IMR-90 (cell line): ENCODE measurements around the gene AKAP13. TPM values are rescaled to one million over a fixed set of nuclear protein-coding genes. Genes with fewer than 3 reads are reported as not detected.

Experiments
- ATAC-seq: fragments of 200-7000 bp; cut with Tn5 transposase; 2 replicates; pipeline ENCODE4 v1.9.1; 2020; ENCODE audit warnings: low read depth, mild to moderate bottlenecking, moderate library complexity
- BruUV-seq: library from RNA; stranded (reverse); fragments of 400-500 nt; replicated peaks from 2 replicates; lab custom pipeline; 2021; lab: Mats Ljungman, UMichigan
- CTCF ChIA-PET: fragments of 300-600 bp; formaldehyde crosslinking; extraction: SDS; loops from one replicate; lab custom pipeline; 2021; ENCODE audit warnings: antibody characterized with exemption; lab: Yijun Ruan, JAX
- POLR2A ChIA-PET: fragments of 300-600 bp; sonication (Branson Sonifier 250); formaldehyde crosslinking; loops from one replicate; lab custom pipeline; 2022; ENCODE audit warnings: antibody characterized with exemption; ENCODE audit not compliant: unreplicated experiment; lab: Charles Lee
- DNase-seq: peaks from one replicate; pipeline ENCODE4 v3.0.0; 2013
- H2AFZ ChIP-seq: replicated peaks from 2 replicates; pipeline ENCODE3; 2013; ENCODE audit warnings: low read length, mild to moderate bottlenecking; ENCODE audit not compliant: poor library complexity
- H2AK5ac ChIP-seq: 2 replicates; pipeline ENCODE4 v1.6.1; 2013; ENCODE audit warnings: low read depth, low read length, inconsistent platforms
- H2AK9ac ChIP-seq: replicated peaks from 2 replicates; pipeline ENCODE3; 2013; ENCODE audit warnings: mild to moderate bottlenecking, low read depth, low read length, moderate library complexity; ENCODE audit not compliant: poor library complexity
- H2BK120ac ChIP-seq: 2 replicates; pipeline ENCODE4 v1.6.1; 2013; ENCODE audit warnings: low read depth, low read length, inconsistent platforms
- H2BK15ac ChIP-seq: 3 replicates; pipeline ENCODE4 v1.6.1; 2013; ENCODE audit warnings: low read depth, low read length, inconsistent platforms
- H2BK20ac ChIP-seq: 2 replicates; pipeline ENCODE4 v1.6.1; 2013; ENCODE audit warnings: low read depth, mild to moderate bottlenecking, inconsistent platforms, low read length, moderate library complexity
- H2BK5ac ChIP-seq: 2 replicates; pipeline ENCODE4 v1.6.1; 2013; ENCODE audit warnings: mild to moderate bottlenecking, low read depth, low read length, inconsistent platforms; ENCODE audit not compliant: poor library complexity, severe bottlenecking
- H3K14ac ChIP-seq: replicated peaks from 2 replicates; pipeline ENCODE4 v1.6.1; 2013; ENCODE audit warnings: low read depth, low read length, inconsistent platforms
- H3K18ac ChIP-seq: 2 replicates; pipeline ENCODE4 v1.6.1; 2013; ENCODE audit warnings: low read depth, low read length, control low read depth
- H3K23ac ChIP-seq: 2 replicates; pipeline ENCODE4 v1.6.1; 2013; ENCODE audit warnings: low read depth, low read length, inconsistent platforms
- H3K27ac ChIP-seq: 2 replicates; pipeline ENCODE4 v1.5.1; 2013; ENCODE audit warnings: mild to moderate bottlenecking, control low read depth, low read length; ENCODE audit not compliant: insufficient read depth
- H3K27me3 ChIP-seq: 2 replicates; pipeline ENCODE4 v1.6.1; 2013; ENCODE audit warnings: low read length; ENCODE audit not compliant: control insufficient read depth, insufficient read depth
- H3K36me3 ChIP-seq: 2 replicates; pipeline ENCODE4 v1.6.1; 2013; ENCODE audit warnings: low read length, mixed read lengths; ENCODE audit not compliant: control insufficient read depth, insufficient read depth
- H3K4ac ChIP-seq: 2 replicates; pipeline ENCODE4 v1.6.1; 2013; ENCODE audit warnings: low read depth, low read length, inconsistent platforms
- H3K4me1 ChIP-seq: 2 replicates; pipeline ENCODE4 v1.6.1; 2013; ENCODE audit warnings: low read length, mixed read lengths; ENCODE audit not compliant: control insufficient read depth, insufficient read depth
- H3K4me2 ChIP-seq: 2 replicates; pipeline ENCODE4 v1.6.1; 2013; ENCODE audit warnings: low read depth, mild to moderate bottlenecking, control low read depth, low read length, moderate library complexity
- H3K4me3 ChIP-seq: 2 replicates; pipeline ENCODE4 v1.5.1; 2013; ENCODE audit warnings: low read depth, mild to moderate bottlenecking, control low read depth, low read length, moderate library complexity; ENCODE audit not compliant: insufficient read depth
- H3K56ac ChIP-seq: 2 replicates; pipeline ENCODE4 v1.6.1; 2013; ENCODE audit warnings: low read length, inconsistent platforms; ENCODE audit not compliant: insufficient read depth; ENCODE audit errors: extremely low read depth
- H3K79me1 ChIP-seq, 2 experiments: 2 replicates each; pipeline ENCODE4 v1.6.1; 2013; ENCODE audit warnings: low read length in 2 of 2, inconsistent platforms in 1 of 2, low read depth in 1 of 2
- H3K9ac ChIP-seq: 2 replicates; pipeline ENCODE4 v1.6.1; 2013; ENCODE audit warnings: low read depth, low read length, control low read depth
- H3K9me1 ChIP-seq: 2 replicates; pipeline ENCODE4 v1.6.1; 2013; ENCODE audit warnings: low read length, inconsistent platforms; ENCODE audit not compliant: insufficient read depth
- H3K9me3 ChIP-seq: 2 replicates; pipeline ENCODE4 v1.6.1; 2013; ENCODE audit warnings: low read length; ENCODE audit not compliant: control insufficient read depth, insufficient read depth
- H4K20me1 ChIP-seq: 2 replicates; pipeline ENCODE4 v1.6.1; 2013; ENCODE audit warnings: low read length, inconsistent platforms; ENCODE audit not compliant: insufficient read depth
- H4K5ac ChIP-seq: 2 replicates; pipeline ENCODE4 v1.6.1; 2013; ENCODE audit warnings: mild to moderate bottlenecking, low read depth, low read length, control low read depth
- H4K8ac ChIP-seq, 2 experiments: 2 replicates each; pipeline ENCODE4 v1.6.1; 2013; ENCODE audit warnings: low read depth in 2 of 2, low read length in 2 of 2, control low read depth in 1 of 2, inconsistent platforms in 1 of 2
- H4K91ac ChIP-seq: 2 replicates; pipeline ENCODE4 v1.6.1; 2013; ENCODE audit warnings: low read depth, low read length, inconsistent platforms; ENCODE audit not compliant: insufficient read depth
- CHD1 ChIP-seq: IDR thresholded peaks from 2 replicates; pipeline ENCODE4 v1.6.1; 2012; ENCODE audit warnings: low read depth, low read length, improper control_type of control experiment
- FOS ChIP-seq: fragments of 150-350 bp; IDR thresholded peaks from 2 replicates; pipeline ENCODE4 v1.6.1; 2016; ENCODE audit warnings: low read depth, low read length
- RCOR1 ChIP-seq: IDR thresholded peaks from 2 replicates; pipeline ENCODE4 v1.6.1; 2012; ENCODE audit warnings: mild to moderate bottlenecking, low read length, improper control_type of control experiment; ENCODE audit not compliant: insufficient replicate concordance
- WGBS, 2 experiments: methylation state at CpG; one replicate each; pipeline versions ENCODE4 v1.1.5 to v1.1.7; 2013; ENCODE audit warnings: missing lambda C conversion rate in 2 of 2; ENCODE audit not compliant: insufficient read length in 1 of 2; ENCODE audit errors: extremely low coverage in 2 of 2; 5-methylcytosine and 5-hydroxymethylcytosine counted together
- dilution Hi-C: fragments of 300-500 bp; cut with HindIII; formaldehyde crosslinking; loops from one replicate; pipeline ENCODE4 v1.14.3; 2018; ENCODE audit warnings: low sequenced_read_pairs; ENCODE audit not compliant: unreplicated experiment
- in situ Hi-C: fragments of 300-500 bp; cut with MboI; formaldehyde crosslinking; loops from 3 replicates; pipeline ENCODE4 v1.14.3; 2019; ENCODE audit warnings: low sequenced_read_pairs, inconsistent platforms, mixed read lengths
- intact Hi-C: fragments of 100-400 bp; cut with micrococcal nuclease; formaldehyde crosslinking; loops from 2 replicates; pipeline ENCODE4 v1.10.0; 2022
- polyA plus RNA-seq, 3 experiments: library from polyadenylated mRNA; depleted of rRNA; stranded (reverse); fragments of >200 nt; gene quantifications; 2 replicates each; pipeline ENCODE4 v1.2.3, GENCODE V29; 2012; ENCODE audit warnings: low replicate concordance in 1 of 3
- total RNA-seq: library from RNA; depleted of rRNA; stranded (reverse); fragments of >200 nt; gene quantifications from 2 replicates; pipeline ENCODE4 v1.2.3, GENCODE V29; 2012
- TF ChIP-seq, protein P1 (sequence below): fragments of 150-350 bp; IDR thresholded peaks from 2 replicates; pipeline ENCODE4 v1.6.1; 2016; ENCODE audit warnings: low read depth, mild to moderate bottlenecking, low read length, moderate library complexity, borderline replicate concordance

The AKAP13 gene
- total and polyA plus RNA-seq, 2 of the 4 experiments (the other 2 are of a cell fraction) = 10.4 to 46.4 TPM

DNA sequence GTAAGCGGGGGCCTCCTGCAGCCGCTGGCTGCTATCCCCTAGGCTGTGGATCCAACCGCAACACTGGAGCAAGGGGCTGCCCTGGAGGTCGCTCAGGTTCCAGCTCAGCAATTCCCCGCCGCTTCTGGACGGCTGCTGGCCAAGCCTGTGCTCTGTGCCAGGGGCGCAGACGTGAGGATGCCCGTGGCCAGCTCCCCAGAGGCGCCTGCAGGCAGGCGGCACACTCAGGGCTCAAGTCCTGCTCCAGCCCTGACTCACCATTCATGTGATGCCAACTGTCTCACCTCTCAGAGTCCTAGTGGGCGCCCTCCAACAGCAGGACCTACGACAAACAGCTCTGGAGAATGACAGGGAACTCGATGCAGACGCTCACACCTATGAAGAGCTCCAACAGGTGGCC is 382.8 kb downstream of the AKAP13 start:
- Histone ChIP-seq H3K23ac (no peak overlapping the region), H3K79me1 (peaks cover 4 to 22% of the 10 kb centered on the region in 2 experiments; a peak in 3 of 4 replicates), H3K4me3 (no peak overlapping the region), H3K14ac (no peak overlapping the region), H2BK20ac (no peak overlapping the region), H3K36me3 (peaks cover 5% of the 10 kb centered on the region; the same call in 1 of the 2 replicates), H3K4me1 (no peaks in the 10 kb centered on the region; the same call in 1 of the 2 replicates), H2AK5ac (no peak overlapping the region), H4K5ac (no peak overlapping the region), H3K9ac (no peak overlapping the region), H4K91ac (no peak overlapping the region), H2BK120ac (no peak overlapping the region), H3K56ac (no peak overlapping the region), H3K9me3 (no peaks in the 10 kb centered on the region), H3K27ac (no peak overlapping the region), H3K18ac (no peak overlapping the region), H2AK9ac (no peak overlapping the region), H3K4me2 (no peak overlapping the region), H4K8ac (no peak overlapping the region), H3K27me3 (no peaks in the 10 kb centered on the region), H2AFZ (no peak overlapping the region), H3K9me1 (0 out of 2 replicates have a peak, but pooled peaks cover 4% of the 10 kb centered on the region), H2BK15ac (no peak overlapping the region), H2BK5ac (no peak overlapping the region), H3K4ac (no peak overlapping the region), H4K20me1 (peaks cover 19% of the 10 kb centered on the region; the same call in 1 of the 2 replicates)
- in situ Hi-C loops = no loop called here
- ChIA-PET POLR2A (no interaction called here), CTCF (no interaction called here)
- dilution Hi-C loops = no loop called here
- no TSS peak for BruUV-seq
- 81% methylated on average over 13 of the region's 16 CpGs; no CpG with 5 or more reads in 1 of the 2 experiments for WGBS, 2 experiments
- ATAC-seq (no peak), DNase-seq (no peak)
- no peak for TF ChIP-seq RCOR1
- no peak for TF ChIP-seq CHD1
- TF ChIP-seq FOS = no peak
- TF ChIP-seq, protein P1, sequence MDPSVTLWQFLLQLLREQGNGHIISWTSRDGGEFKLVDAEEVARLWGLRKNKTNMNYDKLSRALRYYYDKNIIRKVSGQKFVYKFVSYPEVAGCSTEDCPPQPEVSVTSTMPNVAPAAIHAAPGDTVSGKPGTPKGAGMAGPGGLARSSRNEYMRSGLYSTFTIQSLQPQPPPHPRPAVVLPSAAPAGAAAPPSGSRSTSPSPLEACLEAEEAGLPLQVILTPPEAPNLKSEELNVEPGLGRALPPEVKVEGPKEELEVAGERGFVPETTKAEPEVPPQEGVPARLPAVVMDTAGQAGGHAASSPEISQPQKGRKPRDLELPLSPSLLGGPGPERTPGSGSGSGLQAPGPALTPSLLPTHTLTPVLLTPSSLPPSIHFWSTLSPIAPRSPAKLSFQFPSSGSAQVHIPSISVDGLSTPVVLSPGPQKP = no peak
- intact Hi-C loops = no loop called here
